IMR-90 (cell line): Measurements from ENCODE around the gene SPSB4. TPM values are rescaled to one million over a fixed set of nuclear protein-coding genes. Genes with fewer than 3 reads are reported as not detected.

Source experiments
- ATAC-seq: fragments of 200-7000 bp; cut with Tn5 transposase; 2 replicates; pipeline ENCODE4 v1.9.1; 2020; ENCODE audit warnings: low read depth, mild to moderate bottlenecking, moderate library complexity
- BruUV-seq: library from RNA; stranded (reverse); fragments of 400-500 nt; replicated peaks from 2 replicates; lab custom pipeline; 2021; lab: Mats Ljungman, UMichigan
- CTCF ChIA-PET: fragments of 300-600 bp; formaldehyde crosslinking; extraction: SDS; loops from one replicate; lab custom pipeline; 2021; ENCODE audit warnings: antibody characterized with exemption; lab: Yijun Ruan, JAX
- POLR2A ChIA-PET: fragments of 300-600 bp; sonication (Branson Sonifier 250); formaldehyde crosslinking; loops from one replicate; lab custom pipeline; 2022; ENCODE audit warnings: antibody characterized with exemption; ENCODE audit not compliant: unreplicated experiment; lab: Charles Lee
- DNase-seq: peaks from one replicate; pipeline ENCODE4 v3.0.0; 2013
- H2AFZ ChIP-seq: replicated peaks from 2 replicates; pipeline ENCODE3; 2013; ENCODE audit warnings: low read length, mild to moderate bottlenecking; ENCODE audit not compliant: poor library complexity
- H2AK5ac ChIP-seq: 2 replicates; pipeline ENCODE4 v1.6.1; 2013; ENCODE audit warnings: low read depth, low read length, inconsistent platforms
- H2AK9ac ChIP-seq: replicated peaks from 2 replicates; pipeline ENCODE3; 2013; ENCODE audit warnings: mild to moderate bottlenecking, low read depth, low read length, moderate library complexity; ENCODE audit not compliant: poor library complexity
- H2BK120ac ChIP-seq: 2 replicates; pipeline ENCODE4 v1.6.1; 2013; ENCODE audit warnings: low read depth, low read length, inconsistent platforms
- H2BK15ac ChIP-seq: 3 replicates; pipeline ENCODE4 v1.6.1; 2013; ENCODE audit warnings: low read depth, low read length, inconsistent platforms
- H2BK20ac ChIP-seq: 2 replicates; pipeline ENCODE4 v1.6.1; 2013; ENCODE audit warnings: low read depth, mild to moderate bottlenecking, inconsistent platforms, low read length, moderate library complexity
- H2BK5ac ChIP-seq: 2 replicates; pipeline ENCODE4 v1.6.1; 2013; ENCODE audit warnings: mild to moderate bottlenecking, low read depth, low read length, inconsistent platforms; ENCODE audit not compliant: poor library complexity, severe bottlenecking
- H3K14ac ChIP-seq: replicated peaks from 2 replicates; pipeline ENCODE4 v1.6.1; 2013; ENCODE audit warnings: low read depth, low read length, inconsistent platforms
- H3K18ac ChIP-seq: 2 replicates; pipeline ENCODE4 v1.6.1; 2013; ENCODE audit warnings: low read depth, low read length, control low read depth
- H3K23ac ChIP-seq: 2 replicates; pipeline ENCODE4 v1.6.1; 2013; ENCODE audit warnings: low read depth, low read length, inconsistent platforms
- H3K27ac ChIP-seq: 2 replicates; pipeline ENCODE4 v1.5.1; 2013; ENCODE audit warnings: mild to moderate bottlenecking, control low read depth, low read length; ENCODE audit not compliant: insufficient read depth
- H3K27me3 ChIP-seq: 2 replicates; pipeline ENCODE4 v1.6.1; 2013; ENCODE audit warnings: low read length; ENCODE audit not compliant: control insufficient read depth, insufficient read depth
- H3K36me3 ChIP-seq: 2 replicates; pipeline ENCODE4 v1.6.1; 2013; ENCODE audit warnings: low read length, mixed read lengths; ENCODE audit not compliant: control insufficient read depth, insufficient read depth
- H3K4ac ChIP-seq: 2 replicates; pipeline ENCODE4 v1.6.1; 2013; ENCODE audit warnings: low read depth, low read length, inconsistent platforms
- H3K4me1 ChIP-seq: 2 replicates; pipeline ENCODE4 v1.6.1; 2013; ENCODE audit warnings: low read length, mixed read lengths; ENCODE audit not compliant: control insufficient read depth, insufficient read depth
- H3K4me2 ChIP-seq: 2 replicates; pipeline ENCODE4 v1.6.1; 2013; ENCODE audit warnings: low read depth, mild to moderate bottlenecking, control low read depth, low read length, moderate library complexity
- H3K4me3 ChIP-seq: 2 replicates; pipeline ENCODE4 v1.5.1; 2013; ENCODE audit warnings: low read depth, mild to moderate bottlenecking, control low read depth, low read length, moderate library complexity; ENCODE audit not compliant: insufficient read depth
- H3K56ac ChIP-seq: 2 replicates; pipeline ENCODE4 v1.6.1; 2013; ENCODE audit warnings: low read length, inconsistent platforms; ENCODE audit not compliant: insufficient read depth; ENCODE audit errors: extremely low read depth
- H3K79me1 ChIP-seq, 2 experiments: 2 replicates each; pipeline ENCODE4 v1.6.1; 2013; ENCODE audit warnings: low read length in 2 of 2, inconsistent platforms in 1 of 2, low read depth in 1 of 2
- H3K9ac ChIP-seq: 2 replicates; pipeline ENCODE4 v1.6.1; 2013; ENCODE audit warnings: low read depth, low read length, control low read depth
- H3K9me1 ChIP-seq: 2 replicates; pipeline ENCODE4 v1.6.1; 2013; ENCODE audit warnings: low read length, inconsistent platforms; ENCODE audit not compliant: insufficient read depth
- H3K9me3 ChIP-seq: 2 replicates; pipeline ENCODE4 v1.6.1; 2013; ENCODE audit warnings: low read length; ENCODE audit not compliant: control insufficient read depth, insufficient read depth
- H4K20me1 ChIP-seq: 2 replicates; pipeline ENCODE4 v1.6.1; 2013; ENCODE audit warnings: low read length, inconsistent platforms; ENCODE audit not compliant: insufficient read depth
- H4K5ac ChIP-seq: 2 replicates; pipeline ENCODE4 v1.6.1; 2013; ENCODE audit warnings: mild to moderate bottlenecking, low read depth, low read length, control low read depth
- H4K8ac ChIP-seq, 2 experiments: 2 replicates each; pipeline ENCODE4 v1.6.1; 2013; ENCODE audit warnings: low read depth in 2 of 2, low read length in 2 of 2, control low read depth in 1 of 2, inconsistent platforms in 1 of 2
- H4K91ac ChIP-seq: 2 replicates; pipeline ENCODE4 v1.6.1; 2013; ENCODE audit warnings: low read depth, low read length, inconsistent platforms; ENCODE audit not compliant: insufficient read depth
- CEBPB ChIP-seq: IDR thresholded peaks from 2 replicates; pipeline ENCODE4 v1.6.1; 2012; ENCODE audit warnings: low read depth, low read length, improper control_type of control experiment
- CHD1 ChIP-seq: IDR thresholded peaks from 2 replicates; pipeline ENCODE4 v1.6.1; 2012; ENCODE audit warnings: low read depth, low read length, improper control_type of control experiment
- CTCF ChIP-seq: conservative IDR thresholded peaks from 2 replicates; pipeline ENCODE4 v1.5.1; 2012; ENCODE audit warnings: mild to moderate bottlenecking, low read depth, low read length, improper control_type of control experiment
- ELK1 ChIP-seq: fragments of 150-350 bp; IDR thresholded peaks from 2 replicates; pipeline ENCODE4 v1.6.1; 2016; ENCODE audit warnings: low read depth, mild to moderate bottlenecking, low read length, moderate library complexity, borderline replicate concordance
- MAFK ChIP-seq: IDR thresholded peaks from 2 replicates; pipeline ENCODE4 v1.6.1; 2012; ENCODE audit warnings: low read depth, low read length, improper control_type of control experiment
- MAZ ChIP-seq: IDR thresholded peaks from 2 replicates; pipeline ENCODE4 v1.6.1; 2012; ENCODE audit warnings: low read depth, mild to moderate bottlenecking, low read length, improper control_type of control experiment, moderate library complexity, borderline replicate concordance
- MXI1 ChIP-seq: IDR thresholded peaks from 2 replicates; pipeline ENCODE4 v1.6.1; 2012; ENCODE audit warnings: low read depth, mild to moderate bottlenecking, low read length, moderate library complexity, borderline replicate concordance
- NFE2L2 ChIP-seq: fragments of 150-350 bp; IDR thresholded peaks from 2 replicates; pipeline ENCODE4 v1.6.1; 2016; ENCODE audit warnings: low read depth, mild to moderate bottlenecking, low read length
- POLR2A ChIP-seq: IDR thresholded peaks from 2 replicates; pipeline ENCODE4 v1.6.1; 2012; ENCODE audit warnings: mild to moderate bottlenecking, low read depth, low read length
- RAD21 ChIP-seq: IDR thresholded peaks from 2 replicates; pipeline ENCODE4 v1.6.1; 2012; ENCODE audit warnings: low read length, improper control_type of control experiment
- RCOR1 ChIP-seq: IDR thresholded peaks from 2 replicates; pipeline ENCODE4 v1.6.1; 2012; ENCODE audit warnings: mild to moderate bottlenecking, low read length, improper control_type of control experiment; ENCODE audit not compliant: insufficient replicate concordance
- RFX5 ChIP-seq: IDR thresholded peaks from 2 replicates; pipeline ENCODE4 v1.8.0; 2012; ENCODE audit warnings: low read depth, mild to moderate bottlenecking, low read length, moderate library complexity
- SMC3 ChIP-seq: fragments of 150-350 bp; IDR thresholded peaks from 2 replicates; pipeline ENCODE4 v1.6.1; 2016; ENCODE audit warnings: low read depth, mild to moderate bottlenecking, antibody characterized with exemption, low read length, moderate library complexity
- WGBS, 2 experiments: methylation state at CpG; one replicate each; pipeline versions ENCODE4 v1.1.5 to v1.1.7; 2013; ENCODE audit warnings: missing lambda C conversion rate in 2 of 2; ENCODE audit not compliant: insufficient read length in 1 of 2; ENCODE audit errors: extremely low coverage in 2 of 2; 5-methylcytosine and 5-hydroxymethylcytosine counted together
- dilution Hi-C: fragments of 300-500 bp; cut with HindIII; formaldehyde crosslinking; loops from one replicate; pipeline ENCODE4 v1.14.3; 2018; ENCODE audit warnings: low sequenced_read_pairs; ENCODE audit not compliant: unreplicated experiment
- in situ Hi-C: fragments of 300-500 bp; cut with MboI; formaldehyde crosslinking; loops from 3 replicates; pipeline ENCODE4 v1.14.3; 2019; ENCODE audit warnings: low sequenced_read_pairs, inconsistent platforms, mixed read lengths
- intact Hi-C: fragments of 100-400 bp; cut with micrococcal nuclease; formaldehyde crosslinking; loops from 2 replicates; pipeline ENCODE4 v1.10.0; 2022
- polyA plus RNA-seq, 3 experiments: library from polyadenylated mRNA; depleted of rRNA; stranded (reverse); fragments of >200 nt; gene quantifications; 2 replicates each; pipeline ENCODE4 v1.2.3, GENCODE V29; 2012; ENCODE audit warnings: low replicate concordance in 1 of 3
- total RNA-seq: library from RNA; depleted of rRNA; stranded (reverse); fragments of >200 nt; gene quantifications from 2 replicates; pipeline ENCODE4 v1.2.3, GENCODE V29; 2012
- TF ChIP-seq, protein P1 (sequence below): fragments of 150-350 bp; IDR thresholded peaks from 2 replicates; pipeline ENCODE4 v1.6.1; 2017; ENCODE audit warnings: mild to moderate bottlenecking, antibody characterized with exemption, low read length, low read depth

The SPSB4 gene
- total and polyA plus RNA-seq, 2 of the 4 experiments (the other 2 are of a cell fraction), result not detected

DNA sequence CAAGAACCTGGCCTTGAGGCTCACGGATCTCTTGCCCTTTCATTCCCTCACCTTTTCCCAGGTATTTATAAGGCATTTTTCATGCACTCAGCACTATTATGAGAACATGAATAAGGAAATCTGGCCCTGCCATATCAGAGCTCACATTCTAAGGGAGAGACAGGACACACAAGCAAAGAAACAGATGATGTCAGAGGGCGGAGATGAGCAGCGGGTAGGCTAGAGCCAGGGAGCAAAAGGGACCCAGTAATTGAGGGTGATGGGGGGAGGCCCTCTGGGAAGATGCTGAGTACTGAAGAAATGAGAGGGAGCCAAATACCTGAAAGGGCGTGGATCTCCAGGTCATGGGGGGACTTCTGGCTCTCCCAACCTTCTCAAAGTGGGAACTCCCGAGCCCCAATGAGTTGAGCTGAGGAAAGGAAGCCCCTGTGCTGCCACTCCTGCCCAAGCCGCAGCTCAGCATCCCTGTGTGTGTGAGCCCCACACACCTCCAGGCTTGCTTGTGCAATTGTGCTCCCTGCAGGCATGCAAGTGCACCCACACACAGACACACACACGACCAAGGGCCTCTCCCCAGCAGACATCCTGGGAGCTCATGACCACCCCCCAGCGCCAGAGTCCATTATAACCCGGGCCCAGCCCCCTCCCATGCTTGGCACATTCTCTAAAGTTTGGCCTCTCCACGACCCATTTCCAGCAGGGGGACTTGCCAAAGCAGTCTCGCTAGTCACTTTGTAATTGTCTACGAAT, 99.1 kb downstream of the SPSB4 start:
- H4K20me1 ChIP-seq, result no peaks in the 10 kb centered on the region
- BruUV-seq, result no TSS peak
- CTCF ChIA-PET, result no interaction called here
- POLR2A ChIA-PET, result no interaction called here
- H3K4me2 ChIP-seq, result no peak overlapping the region
- no peaks in the 10 kb centered on the region for H3K4me1 ChIP-seq
- no peak overlapping the region for H3K18ac ChIP-seq
- no peak overlapping the region for H4K8ac ChIP-seq
- no peak overlapping the region for H2AK9ac ChIP-seq
- no peak overlapping the region for H4K91ac ChIP-seq
- no peaks in the 10 kb centered on the region for H3K36me3 ChIP-seq
- in situ Hi-C loops, result no loop called here
- intact Hi-C loops, result no loop called here
- no peak overlapping the region for H2BK15ac ChIP-seq
- no peak overlapping the region for H2AK5ac ChIP-seq
- H2AFZ ChIP-seq, result no peak overlapping the region
- H3K79me1 ChIP-seq, result no peaks in the 10 kb centered on the region
- no peak overlapping the region for H3K4me3 ChIP-seq
- no peak overlapping the region for H4K5ac ChIP-seq
- H3K9me3 ChIP-seq, result no peaks in the 10 kb centered on the region
- no peak overlapping the region for H3K56ac ChIP-seq
- TF ChIP-seq, protein P1, sequence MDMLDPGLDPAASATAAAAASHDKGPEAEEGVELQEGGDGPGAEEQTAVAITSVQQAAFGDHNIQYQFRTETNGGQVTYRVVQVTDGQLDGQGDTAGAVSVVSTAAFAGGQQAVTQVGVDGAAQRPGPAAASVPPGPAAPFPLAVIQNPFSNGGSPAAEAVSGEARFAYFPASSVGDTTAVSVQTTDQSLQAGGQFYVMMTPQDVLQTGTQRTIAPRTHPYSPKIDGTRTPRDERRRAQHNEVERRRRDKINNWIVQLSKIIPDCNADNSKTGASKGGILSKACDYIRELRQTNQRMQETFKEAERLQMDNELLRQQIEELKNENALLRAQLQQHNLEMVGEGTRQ, result no peak
- TF ChIP-seq MXI1 (no peak), CTCF (no peak), RFX5 (no peak), ELK1 (no peak), MAFK (no peak), RCOR1 (no peak), CEBPB (no peak), RAD21 (no peak), MAZ (no peak), NFE2L2 (no peak), CHD1 (no peak), SMC3 (no peak), POLR2A (no peak)
- no peak overlapping the region for H3K14ac ChIP-seq
- H2BK120ac ChIP-seq, result no peak overlapping the region
- no peak overlapping the region for H3K23ac ChIP-seq
- ATAC-seq (no peak), DNase-seq (no peak)
- H2BK5ac ChIP-seq, result no peak overlapping the region
- H2BK20ac ChIP-seq, result no peak overlapping the region
- no peaks in the 10 kb centered on the region for H3K9me1 ChIP-seq
- H3K27ac ChIP-seq, result no peak overlapping the region
- H3K9ac ChIP-seq, result no peak overlapping the region
- no peaks in the 10 kb centered on the region for H3K27me3 ChIP-seq
- 25% methylated on average over 4 of the region's 12 CpGs; no CpG with 5 or more reads in 1 of the 2 experiments for WGBS, 2 experiments
- dilution Hi-C loops, result no loop called here
- H3K4ac ChIP-seq, result no peak overlapping the region
